DMS153 (cell line): ENCODE results near the gene NUDT5.
"Not testable (repeated sequence)": the region's sequence is repeated elsewhere in the genome, so short reads cannot be mapped to it uniquely, and the experiment has no call there.

ENCODE experiments used
- DNase-seq: peaks from one replicate; lab custom pipeline; 2025; lab: John Stamatoyannopoulos, UW

NUDT5 gene

DNA sequence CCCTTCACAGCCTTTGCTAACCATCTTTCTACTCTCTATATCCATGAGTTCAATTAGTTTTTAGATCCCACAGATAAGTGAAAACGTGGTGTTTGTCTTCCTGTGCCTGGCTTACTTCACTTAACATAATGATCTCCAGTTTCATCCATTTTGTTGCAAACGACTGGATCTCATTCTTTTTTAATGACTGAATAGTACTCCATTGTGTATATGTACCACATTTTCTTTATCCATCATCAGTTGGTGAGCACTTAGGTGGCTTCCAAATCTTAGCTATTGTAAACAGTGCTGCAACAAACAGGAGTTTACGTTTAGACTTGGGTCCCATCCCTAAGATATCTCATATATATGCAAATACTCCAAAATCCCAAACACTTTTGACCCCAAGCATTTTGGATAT is 9.4 kb upstream of the NUDT5 start:
- DNase-seq, result no peak

DNA sequence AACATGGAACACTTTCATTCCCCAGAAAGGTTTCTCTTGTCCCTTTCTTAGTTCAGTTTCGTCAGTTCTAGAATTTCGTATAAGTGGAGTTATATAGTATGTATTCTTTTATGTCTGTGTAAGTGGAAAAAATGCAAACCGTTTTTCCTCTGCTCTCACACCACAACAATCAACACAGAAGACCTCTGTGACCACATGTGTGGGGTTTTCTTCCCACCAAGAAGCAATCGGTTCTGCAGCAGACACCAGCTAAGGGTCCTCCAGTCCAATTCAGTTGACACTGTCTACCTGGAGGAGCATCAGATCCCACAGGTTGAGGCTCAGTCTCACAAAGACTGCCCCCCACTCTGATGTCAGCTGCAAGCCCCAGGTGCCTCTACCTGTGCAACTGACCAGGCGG is 6.5 kb upstream of the NUDT5 start:
- no peak for DNase-seq

DNA sequence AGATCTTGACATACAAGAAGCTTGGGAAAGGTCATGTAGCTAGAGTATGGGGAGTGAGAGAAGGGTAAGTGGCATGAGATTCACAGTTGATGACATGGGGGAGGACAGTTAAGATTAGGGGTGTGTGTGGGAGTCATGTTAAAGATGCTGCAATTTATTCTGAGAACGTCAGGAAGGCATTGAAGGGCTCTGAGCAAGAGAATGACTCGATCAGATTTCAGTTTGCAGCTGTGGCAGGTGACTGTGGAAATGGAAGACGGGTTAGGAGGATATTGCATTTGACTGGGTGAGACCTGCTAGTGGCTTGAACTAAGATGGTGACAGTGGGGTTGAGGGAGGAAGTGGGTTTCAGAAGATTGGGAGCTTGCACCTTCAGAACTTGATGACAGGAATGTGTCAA is 5.9 kb upstream of the NUDT5 start:
- DNase-seq, result no peak

DNA sequence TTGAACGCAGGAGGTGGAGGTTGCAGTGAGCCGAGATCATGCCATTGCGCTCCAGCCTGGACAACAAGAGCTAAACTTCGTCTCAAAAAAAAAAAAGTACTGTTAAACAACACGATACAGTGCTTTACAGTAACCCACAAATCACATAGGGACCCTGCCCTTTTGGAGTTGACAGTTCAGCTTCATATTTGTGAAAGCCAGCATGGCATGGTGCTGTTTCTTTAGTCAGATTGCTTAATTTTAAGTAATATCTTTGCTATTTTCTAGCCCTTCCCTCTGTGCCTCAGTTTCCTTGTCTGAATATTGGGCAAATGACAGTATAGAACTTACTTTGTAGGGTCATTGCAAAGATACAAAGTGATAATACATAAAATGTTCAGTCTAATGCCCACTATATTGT is 5.2 kb upstream of the NUDT5 start:
- DNase-seq, result no peak

DNA sequence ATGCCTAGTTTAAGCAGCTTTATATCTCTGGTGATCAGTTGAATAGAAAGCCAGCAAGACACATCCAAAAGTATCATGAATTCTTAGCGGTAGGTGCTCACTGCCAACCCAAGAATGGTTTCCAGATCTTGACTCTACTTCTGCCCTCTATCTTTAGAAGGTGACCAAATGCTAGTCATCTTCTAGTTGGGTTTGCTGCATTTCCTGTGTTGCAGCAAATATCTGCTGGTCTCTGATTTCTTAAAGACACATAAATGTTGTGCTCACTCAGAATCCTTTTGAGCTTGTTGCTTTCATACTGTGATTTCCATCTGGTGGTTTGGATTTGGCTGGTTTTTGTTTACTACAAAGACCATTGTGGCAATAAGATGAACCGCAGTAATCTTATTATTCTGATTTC is 2.5 kb upstream of the NUDT5 start:
- DNase-seq, result no peak

DNA sequence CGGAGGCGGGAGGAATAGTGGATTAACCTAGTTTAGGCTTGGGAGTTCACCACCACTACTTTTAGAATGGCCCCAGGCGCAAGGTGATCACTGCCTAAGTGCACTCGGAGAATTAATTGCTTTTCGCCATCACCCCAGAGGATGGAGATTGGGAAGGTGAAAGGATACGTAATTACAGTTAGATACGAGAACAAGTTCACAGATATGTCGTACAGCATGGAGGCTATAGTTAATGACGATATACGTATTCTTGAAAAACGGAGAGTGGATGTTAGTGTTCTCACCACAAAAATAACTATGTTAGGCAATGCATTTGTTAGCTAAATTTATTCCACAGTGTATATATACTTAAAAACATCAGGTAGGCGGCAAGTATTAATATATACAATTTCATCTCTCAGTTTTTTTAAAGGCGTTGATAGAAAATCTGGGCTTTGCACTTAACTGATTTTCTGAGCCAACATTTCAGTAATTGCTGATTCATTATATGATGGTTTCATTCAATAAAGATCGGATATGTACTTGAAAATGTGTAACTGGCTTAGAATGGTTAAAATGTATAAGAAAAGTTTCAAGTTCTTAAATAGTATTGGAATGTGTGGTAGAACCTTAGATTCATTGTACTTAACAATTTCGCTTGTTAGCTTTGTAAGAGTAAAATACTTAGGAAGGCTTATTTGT is 980 bp upstream of the NUDT5 start:
- no peak for DNase-seq

DNA sequence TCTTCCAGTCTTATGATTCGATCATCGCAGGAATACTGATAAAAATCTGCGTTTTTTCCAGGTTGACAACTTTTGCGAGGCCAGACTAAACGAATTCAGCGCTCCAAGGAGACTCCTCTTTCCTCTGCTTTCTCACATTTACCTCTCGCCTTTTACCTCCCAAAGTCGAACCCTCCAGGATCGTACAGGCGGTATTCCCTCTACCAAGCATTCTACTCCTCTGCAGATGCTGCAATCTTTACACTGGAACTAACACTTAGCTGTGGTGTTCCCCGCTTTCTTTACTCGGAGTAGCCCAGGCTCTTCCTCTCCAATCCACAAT is 449 bp downstream of the NUDT5 start:
- DNase-seq, result no peak

DNA sequence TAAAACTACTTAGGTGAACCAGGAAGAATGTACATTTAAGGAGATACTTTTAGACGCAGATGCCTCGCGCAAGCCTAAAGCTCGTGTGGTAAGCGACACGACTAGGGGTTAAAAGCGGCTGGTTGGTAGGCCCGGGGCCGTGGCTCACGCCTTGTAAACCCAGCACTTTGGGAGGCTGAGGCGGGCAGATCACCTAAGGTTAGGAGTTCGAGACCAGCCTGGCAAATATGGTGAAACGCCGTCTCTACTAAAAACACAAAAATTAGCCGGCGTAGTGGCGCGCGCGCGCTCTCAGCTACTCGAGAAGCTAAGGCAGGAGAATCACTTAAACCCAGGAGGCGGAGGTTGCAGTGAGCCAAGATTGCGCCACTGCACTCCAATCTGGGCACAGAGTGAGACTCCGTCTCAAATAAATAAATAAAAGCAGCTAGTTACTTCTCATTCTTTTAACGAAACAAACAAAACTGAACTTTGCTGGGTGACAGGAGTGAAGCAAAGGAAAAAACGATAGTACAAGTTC is 879 bp downstream of the NUDT5 start:
- DNase-seq, result no peak

DNA sequence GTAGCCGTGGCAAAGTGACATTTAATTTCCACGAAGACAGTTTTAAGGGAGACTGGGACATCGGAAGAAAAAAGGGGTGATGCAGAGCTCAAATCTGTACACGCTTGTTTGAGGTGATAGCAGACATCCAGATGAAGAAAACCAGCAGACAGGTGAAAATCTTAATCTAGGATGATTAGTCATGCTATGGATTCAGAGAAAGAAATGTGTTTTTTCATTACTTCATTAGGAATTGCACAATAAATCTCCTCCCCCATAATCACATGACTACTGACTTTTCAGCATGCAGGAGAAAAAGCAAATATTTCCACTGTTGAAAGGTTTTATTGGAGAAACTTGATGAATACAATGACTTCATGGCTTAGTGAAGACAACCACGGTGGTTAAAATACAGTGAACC is 2.5 kb downstream of the NUDT5 start:
- no peak for DNase-seq

DNA sequence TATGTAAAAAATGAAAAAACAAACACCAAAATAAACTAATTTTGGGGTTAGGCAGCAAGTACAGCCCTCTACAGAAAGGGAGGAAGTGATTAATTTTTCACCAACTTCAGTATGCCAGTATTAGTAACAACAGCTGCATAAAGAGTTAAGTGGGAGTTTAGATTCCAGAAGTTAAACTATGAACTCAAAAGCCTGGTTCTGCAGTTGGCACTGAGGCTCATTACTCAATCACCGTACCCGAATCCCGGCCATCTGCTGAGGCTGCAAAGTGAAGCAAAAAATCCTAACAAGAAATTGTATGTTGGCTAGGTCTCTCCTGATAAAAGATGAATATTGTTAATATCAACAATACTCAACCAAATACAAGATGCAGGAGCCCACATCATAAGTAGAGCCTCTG is 4.0 kb downstream of the NUDT5 start:
- DNase-seq, result no peak

DNA sequence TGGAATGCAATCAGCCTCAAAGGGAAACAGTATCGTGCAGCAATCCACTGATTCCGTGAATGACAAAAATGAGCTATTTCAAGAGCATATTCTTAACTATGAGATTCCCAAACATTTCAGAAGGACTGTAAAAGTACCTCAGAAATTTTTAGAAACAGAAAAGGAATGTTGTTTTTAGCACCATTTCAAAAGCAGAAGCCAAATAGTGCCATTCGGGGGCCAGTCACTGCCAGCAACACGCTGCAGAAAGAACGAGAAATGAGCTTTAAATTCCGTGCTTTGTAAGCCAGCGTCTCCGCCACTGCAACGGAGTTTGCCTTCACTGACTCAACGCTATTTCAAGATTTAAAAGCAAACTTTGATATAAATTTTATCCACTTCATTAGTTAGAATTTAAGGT is 6.3 kb downstream of the NUDT5 start:
- no peak for DNase-seq

DNA sequence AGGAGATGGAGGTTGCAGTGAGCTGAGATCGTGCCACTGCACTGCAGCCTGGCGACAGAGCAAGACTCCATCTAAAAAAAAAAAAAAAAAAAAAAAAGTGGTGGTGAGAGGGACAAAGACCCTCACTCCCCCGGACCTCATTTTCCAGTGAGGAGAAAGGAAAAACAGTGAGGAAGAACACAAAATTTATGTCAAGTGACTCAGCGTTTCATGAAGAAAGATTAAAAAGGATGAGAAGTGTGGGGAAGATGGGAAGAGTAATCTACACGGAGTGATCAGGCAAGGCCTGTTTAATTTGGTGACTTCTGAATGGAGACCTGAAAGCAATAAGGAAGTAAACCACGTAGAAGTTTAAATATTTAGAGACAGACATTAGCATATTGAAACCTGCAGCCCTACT is 7.0 kb downstream of the NUDT5 start:
- no peak for DNase-seq

DNA sequence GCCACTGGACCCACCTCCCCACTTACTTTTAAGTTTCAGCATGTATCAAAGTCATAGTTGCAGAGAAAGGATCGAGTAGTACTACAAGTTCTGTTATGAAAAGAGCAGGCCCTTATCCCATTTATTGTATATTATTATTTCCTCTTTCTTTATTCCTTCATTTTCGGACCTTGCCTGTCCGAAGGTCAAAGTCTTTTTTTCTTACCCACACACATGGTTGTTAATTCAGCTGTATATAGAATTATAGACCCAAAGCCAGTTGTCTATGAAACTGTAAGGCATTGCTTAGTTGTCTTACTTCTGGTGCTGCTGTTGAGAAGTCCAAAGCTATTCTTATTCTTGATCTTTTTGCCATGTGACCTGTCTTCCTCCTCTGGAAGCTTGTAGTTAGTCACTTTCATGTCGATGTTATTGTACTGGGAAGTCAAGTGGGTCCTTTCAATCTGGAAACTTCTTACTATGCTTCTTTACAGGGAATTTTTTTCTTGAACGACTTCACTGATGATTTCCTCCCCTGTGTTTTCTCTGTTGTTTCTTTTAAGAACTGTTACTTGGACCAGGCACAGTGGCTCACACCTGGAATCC is 8.3 kb downstream of the NUDT5 start:
- no peak for DNase-seq

DNA sequence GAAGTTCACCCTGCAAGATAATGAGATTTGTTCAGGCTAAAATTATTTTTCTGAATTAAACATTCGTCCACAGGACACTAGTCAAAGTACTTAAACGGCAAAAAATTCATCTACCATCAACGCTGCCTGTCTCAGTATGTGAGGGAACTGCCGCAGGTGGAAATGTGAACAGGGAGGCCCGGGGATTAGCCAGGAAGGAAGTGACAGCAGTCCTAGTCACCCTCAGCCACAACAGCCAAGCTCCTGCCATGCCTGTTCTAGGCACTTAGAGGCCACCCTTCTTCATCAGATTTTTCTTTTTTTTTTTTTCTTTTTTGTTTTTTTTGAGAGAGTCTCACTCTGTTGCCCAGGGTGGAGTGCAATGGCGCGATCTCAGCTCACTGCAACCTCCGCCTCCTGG is 9.4 kb downstream of the NUDT5 start:
- DNase-seq, result no peak

DNA sequence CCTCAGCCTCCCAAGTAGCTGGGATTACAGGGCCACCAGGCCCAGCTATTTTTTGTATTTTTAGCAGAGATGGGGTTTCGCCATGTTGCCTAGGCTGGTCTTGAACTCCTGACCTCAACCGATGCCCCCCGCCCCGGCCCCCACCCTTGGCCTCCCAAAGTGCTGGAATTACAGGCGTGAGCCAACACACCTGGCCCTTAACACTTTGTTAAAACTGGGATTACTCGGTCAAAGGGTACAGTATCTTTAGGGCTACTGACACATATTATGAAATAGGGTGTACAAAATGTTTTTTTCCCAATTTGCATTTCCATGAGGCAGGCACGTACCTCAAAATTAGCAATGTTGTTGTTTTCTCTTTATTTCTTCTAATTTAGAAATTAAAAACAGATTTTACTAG is 11.5 kb downstream of the NUDT5 start:
- no peak for DNase-seq

DNA sequence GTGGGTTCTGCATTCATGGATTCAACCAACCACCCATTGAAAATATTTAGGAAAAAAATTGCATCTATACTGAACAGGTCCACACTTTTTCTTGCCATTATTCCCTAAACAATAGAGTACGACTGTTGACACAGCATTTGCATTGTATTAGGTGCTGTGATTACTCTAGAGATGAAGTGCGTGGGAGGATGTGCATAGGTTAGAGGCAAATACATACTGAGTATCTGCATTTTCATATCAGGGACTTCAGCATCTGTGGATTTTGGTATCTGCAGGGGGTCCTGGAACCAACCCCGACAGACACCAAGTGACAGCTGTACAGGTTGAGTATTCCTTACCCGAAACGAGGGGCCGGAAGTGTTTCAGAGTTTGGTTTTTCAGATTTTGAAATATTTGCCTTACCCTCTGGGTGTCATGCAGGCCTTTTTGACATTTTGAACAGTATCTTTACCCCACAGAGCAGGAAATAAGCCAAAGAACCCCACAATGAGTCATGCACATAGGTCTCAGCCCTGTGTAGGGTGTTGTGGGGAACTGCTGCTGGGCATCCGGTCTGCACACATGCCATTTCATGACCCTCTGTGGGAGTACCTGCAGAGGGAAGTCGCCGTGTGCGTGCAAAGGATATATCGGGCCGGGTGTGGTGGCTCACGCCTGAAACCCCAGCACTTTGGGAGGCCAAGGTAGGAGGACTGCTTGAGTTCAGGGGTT is 14.5 kb downstream of the NUDT5 start:
- no peak for DNase-seq

DNA sequence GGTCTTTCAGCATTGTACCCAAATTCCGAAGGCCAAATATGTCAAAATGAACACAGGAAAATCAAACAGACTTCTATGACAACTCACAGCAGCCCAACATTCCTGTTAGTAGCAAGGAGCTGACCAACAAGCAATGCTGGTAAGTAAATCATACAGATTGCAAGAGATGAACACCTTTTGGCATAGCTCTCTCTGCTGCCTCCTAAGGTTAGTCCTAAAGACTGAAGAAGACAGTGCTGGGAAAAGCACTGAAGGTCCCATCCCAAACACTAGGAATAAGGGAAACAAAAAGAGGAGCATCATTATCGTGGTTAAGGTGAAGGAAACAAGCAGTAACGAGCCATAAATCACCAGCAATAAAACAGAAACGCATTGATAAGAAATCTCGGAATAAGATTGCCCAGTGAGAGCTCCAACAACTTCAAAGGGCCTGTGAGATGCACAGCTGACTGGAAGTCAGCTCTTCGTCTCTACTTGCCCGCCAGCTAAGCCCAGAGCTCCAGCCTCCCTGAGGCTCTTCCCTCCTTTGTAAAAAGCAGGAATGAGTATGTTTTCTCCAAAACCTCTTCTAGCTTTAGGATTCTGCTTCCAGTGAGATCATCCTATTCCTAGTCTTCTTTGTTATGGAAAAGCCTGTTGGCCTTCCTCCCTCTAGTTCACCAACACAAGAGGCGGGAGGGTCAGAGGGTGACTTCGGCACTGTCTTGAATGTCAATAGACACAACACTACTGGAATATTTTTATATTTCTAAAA is 15.3 kb downstream of the NUDT5 start:
- DNase-seq, result no peak

DNA sequence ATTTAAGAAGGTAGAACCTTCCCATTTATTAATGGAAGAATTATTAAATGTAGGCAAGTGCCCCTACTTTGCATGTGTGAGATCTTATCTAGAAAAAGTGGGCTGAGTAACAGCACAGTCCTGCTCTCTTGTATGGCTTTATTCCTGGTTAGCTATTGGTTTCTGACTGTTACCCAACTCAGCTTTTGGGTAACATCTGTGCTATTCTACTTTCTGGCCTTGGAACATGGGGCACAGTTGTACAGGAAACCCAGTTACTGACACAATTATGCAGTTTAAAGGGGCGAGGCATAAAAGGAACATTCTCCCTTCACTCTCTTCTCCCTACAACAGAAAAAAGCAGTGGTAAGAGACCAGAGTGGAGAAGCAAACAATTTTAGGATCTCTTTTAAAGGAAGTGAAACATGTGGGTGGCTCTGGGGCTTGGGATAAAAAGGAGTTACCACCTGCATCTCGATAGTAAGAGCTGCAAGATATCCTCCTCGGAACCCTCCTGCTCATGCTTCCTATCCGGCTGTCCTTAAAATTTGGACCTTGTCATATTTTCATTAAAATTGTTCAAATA is 16.0 kb downstream of the NUDT5 start:
- DNase-seq, result no peak

DNA sequence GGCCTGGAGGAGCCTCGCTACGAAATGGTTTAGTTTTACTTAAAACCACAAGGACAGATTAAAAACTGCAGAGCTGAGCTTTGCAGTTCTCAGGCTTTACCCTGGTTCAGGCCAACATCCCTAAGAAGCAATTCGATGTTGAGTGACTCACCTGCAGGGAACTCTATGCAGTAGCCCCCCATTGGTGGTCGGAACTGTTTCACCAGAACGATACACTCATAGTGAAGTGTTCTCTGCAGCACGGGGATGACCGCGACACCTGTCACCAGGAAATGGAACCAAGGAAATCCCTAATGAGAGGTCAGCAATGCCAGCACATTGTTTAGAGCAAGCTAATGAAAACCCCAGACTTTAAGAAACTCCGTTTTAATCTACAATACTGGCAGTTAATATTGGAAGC is 18.0 kb downstream of the NUDT5 start:
- DNase-seq, result no peak

DNA sequence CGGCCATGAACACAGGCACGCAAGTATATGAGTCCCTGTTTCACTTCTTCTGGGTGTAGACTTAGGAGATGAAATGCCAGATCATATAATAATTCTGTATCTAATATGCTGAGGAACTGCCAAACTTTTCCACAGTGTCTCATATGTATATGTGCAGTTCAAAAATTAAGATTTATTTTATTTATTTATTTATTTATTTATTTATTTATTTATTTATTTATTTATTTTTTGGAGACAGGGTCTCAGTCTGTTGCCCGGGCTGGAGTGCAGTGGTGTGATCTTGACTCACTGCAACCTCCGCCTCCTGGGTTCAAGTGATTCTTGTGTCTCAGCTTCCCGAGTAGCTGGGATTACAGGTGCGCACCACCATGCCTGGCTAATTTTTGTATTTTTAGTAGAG is 24.2 kb downstream of the NUDT5 start:
- not testable (repeated sequence) for DNase-seq

DNA sequence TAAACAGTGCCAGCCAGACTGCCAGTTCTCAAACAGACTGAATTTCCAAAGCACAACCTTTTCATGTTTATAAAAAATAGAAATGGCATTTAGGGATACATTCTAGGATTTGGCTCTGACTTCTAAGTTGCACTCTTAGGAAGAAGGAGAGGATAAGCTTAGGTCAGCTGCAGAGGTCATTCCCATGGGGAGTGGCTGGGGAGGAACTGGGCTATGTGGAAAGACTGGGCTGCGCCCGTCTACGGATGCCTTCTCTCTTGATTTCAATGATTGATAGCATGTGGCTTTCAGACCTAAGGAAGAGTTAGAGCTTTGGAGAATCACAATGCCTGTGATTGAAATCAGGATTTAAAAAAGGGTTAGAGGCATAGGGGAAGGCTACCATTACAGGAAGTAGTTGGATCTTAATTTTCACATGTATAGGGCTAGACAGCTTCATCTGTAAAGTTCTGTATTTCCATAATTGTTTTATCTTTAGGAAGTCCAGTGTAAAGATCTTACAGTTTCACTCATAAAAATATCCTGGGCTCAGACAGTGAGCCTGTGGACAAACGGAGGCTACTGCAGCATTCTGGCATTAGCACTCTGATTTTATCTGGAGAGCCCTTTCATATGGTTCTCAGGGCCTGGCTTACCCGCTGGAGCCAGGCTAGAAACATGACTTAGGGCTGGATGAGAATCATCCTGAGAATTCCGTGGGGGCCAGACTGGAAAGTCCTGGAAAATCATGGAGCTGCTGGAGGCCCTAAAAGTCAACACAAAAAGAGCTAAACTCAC is 29.5 kb downstream of the NUDT5 start:
- DNase-seq, result no peak

DNA sequence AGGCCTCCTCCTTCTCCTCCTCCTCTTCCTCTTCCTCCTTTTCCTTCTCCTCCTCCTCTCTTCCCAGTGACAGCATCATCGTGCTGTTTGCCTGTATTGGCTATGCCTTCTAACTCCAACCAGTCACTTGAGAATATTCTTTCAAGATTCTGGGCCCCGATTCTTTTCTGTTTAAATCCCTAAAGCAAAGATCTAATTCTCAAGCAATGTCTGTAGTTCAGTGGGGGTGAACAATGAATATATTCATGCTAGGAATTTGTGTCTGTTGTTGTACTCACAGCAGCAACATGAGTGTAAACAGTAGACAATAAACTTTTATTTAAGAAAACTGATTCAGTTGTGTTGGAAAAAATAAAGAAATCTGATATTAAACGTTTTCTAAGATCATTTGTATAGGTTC is 30.7 kb downstream of the NUDT5 start:
- DNase-seq, result no peak
